ENCODE results near the gene LRBA. TPM values are rescaled to one million over a fixed set of nuclear protein-coding genes. Genes with fewer than 3 reads are reported as not detected.

The LRBA gene
- total RNA-seq, 2 experiments from 2014 or later: 53.7 to 54.6 TPM

GRCh38 chr4:150278206-150278605, 736.9 kb downstream of the LRBA start:
- H3K36me3 Mint-ChIP-seq (ENCODE audit: low read depth): peaks cover 88% of the 10 kb centered on the region
- H3K9me3 Mint-ChIP-seq: peaks cover 13% of the 10 kb centered on the region
- intact Hi-C loops (cut with micrococcal nuclease): no loop called here
- no peak overlapping the region for H3K27ac Mint-ChIP-seq
- no peaks in the 10 kb centered on the region for H3K4me1 Mint-ChIP-seq (ENCODE audit: low read depth)
- no peak for DNase-seq
- no peak overlapping the region for H3K4me3 Mint-ChIP-seq
- H3K27me3 Mint-ChIP-seq (ENCODE audit: low read depth): no peaks in the 10 kb centered on the region
- CTCF ChIA-PET: no interaction called here

- Mint-ChIP-seq H3K9me3 (no peaks in the 10 kb centered on the region), H3K4me1 (ENCODE audit: low read depth) (peaks cover 8% of the 10 kb centered on the region), H3K27ac (no peak overlapping the region), H3K4me3 (no peak overlapping the region), H3K36me3 (ENCODE audit: low read depth) (peaks cover 46% of the 10 kb centered on the region), H3K27me3 (ENCODE audit: low read depth) (no peaks in the 10 kb centered on the region)
- CTCF ChIA-PET: no interaction called here
- no peak for DNase-seq
- intact Hi-C loops (cut with micrococcal nuclease): no loop called here
Measured at GRCh38 chr4:150268444-150268843, 746.6 kb downstream of the LRBA start.

- H3K9me3 Mint-ChIP-seq: no peaks in the 10 kb centered on the region
- no peak for DNase-seq
- peaks cover 8% of the 10 kb centered on the region for H3K4me1 Mint-ChIP-seq (ENCODE audit: low read depth)
- CTCF ChIA-PET: interaction anchor here (1.0 kb wide), 1 partner anchor 23 kb away, joined by 3 read pairs; no protein-coding TSS in a partner anchor
- H3K36me3 Mint-ChIP-seq (ENCODE audit: low read depth): peaks cover 33% of the 10 kb centered on the region
- H3K27me3 Mint-ChIP-seq (ENCODE audit: low read depth): no peaks in the 10 kb centered on the region
- no peak overlapping the region for H3K4me3 Mint-ChIP-seq
- no peak overlapping the region for H3K27ac Mint-ChIP-seq
- intact Hi-C loops (cut with micrococcal nuclease): no loop called here
Measured at GRCh38 chr4:150265806-150266205, 749.3 kb downstream of the LRBA start.

GRCh38 chr4:150264595-150265161, 750.4 kb downstream of the LRBA start:
- no peaks in the 10 kb centered on the region for H3K9me3 Mint-ChIP-seq
- H3K4me3 Mint-ChIP-seq: no peak overlapping the region
- intact Hi-C loops (cut with micrococcal nuclease): no loop called here
- no peak for DNase-seq
- peaks cover 23% of the 10 kb centered on the region for H3K36me3 Mint-ChIP-seq (ENCODE audit: low read depth)
- CTCF ChIA-PET: no interaction called here
- H3K27me3 Mint-ChIP-seq (ENCODE audit: low read depth): no peaks in the 10 kb centered on the region
- H3K27ac Mint-ChIP-seq: no peak overlapping the region
- H3K4me1 Mint-ChIP-seq (ENCODE audit: low read depth): peaks cover 8% of the 10 kb centered on the region

GRCh38 chr4:150262611-150263010, 752.5 kb downstream of the LRBA start:
- CTCF ChIA-PET: interaction anchor here (0.6 to 1.1 kb wide), 2 partner anchors 18 to 286 kb away, joined by 4 to 5 read pairs; no protein-coding TSS in a partner anchor
- H3K9me3 Mint-ChIP-seq: no peaks in the 10 kb centered on the region
- no peaks in the 10 kb centered on the region for H3K27me3 Mint-ChIP-seq (ENCODE audit: low read depth)
- intact Hi-C loops (cut with micrococcal nuclease): no loop called here
- DNase-seq: no peak
- peaks cover 12% of the 10 kb centered on the region for H3K36me3 Mint-ChIP-seq (ENCODE audit: low read depth)
- H3K27ac Mint-ChIP-seq: no peak overlapping the region
- H3K4me1 Mint-ChIP-seq (ENCODE audit: low read depth): no peaks in the 10 kb centered on the region
- H3K4me3 Mint-ChIP-seq: no peak overlapping the region

GRCh38 chr4:150261571-150261970, 753.5 kb downstream of the LRBA start:
- H3K27ac Mint-ChIP-seq: no peak overlapping the region
- no peak for DNase-seq
- intact Hi-C loops (cut with micrococcal nuclease): no loop called here

GRCh38 chr4:150259861-150260567, 755.1 kb downstream of the LRBA start:
- peaks cover 8% of the 10 kb centered on the region for H3K36me3 Mint-ChIP-seq (ENCODE audit: low read depth)
- no peaks in the 10 kb centered on the region for H3K9me3 Mint-ChIP-seq
- H3K27me3 Mint-ChIP-seq (ENCODE audit: low read depth): no peaks in the 10 kb centered on the region
- H3K4me1 Mint-ChIP-seq (ENCODE audit: low read depth): no peaks in the 10 kb centered on the region
- CTCF ChIA-PET: interaction anchor here (1.7 kb wide), 1 partner anchor 18 kb away, joined by 5 read pairs; no protein-coding TSS in a partner anchor
- intact Hi-C loops (cut with micrococcal nuclease): no loop called here
- DNase-seq: no peak
- no peak overlapping the region for H3K4me3 Mint-ChIP-seq
- no peak overlapping the region for H3K27ac Mint-ChIP-seq

More at GRCh38 chr4:150261571-150261970, 753.5 kb downstream of the LRBA start:
- Mint-ChIP-seq H3K9me3 (no peaks in the 10 kb centered on the region), H3K4me1 (ENCODE audit: low read depth) (no peaks in the 10 kb centered on the region), H3K27me3 (ENCODE audit: low read depth) (no peaks in the 10 kb centered on the region), H3K4me3 (no peak overlapping the region), H3K36me3 (ENCODE audit: low read depth) (peaks cover 12% of the 10 kb centered on the region)
- CTCF ChIA-PET: no interaction called here

GRCh38 chr4:150258569-150258968, 756.5 kb downstream of the LRBA start:
- H3K9me3 Mint-ChIP-seq: no peaks in the 10 kb centered on the region
- peaks cover 3% of the 10 kb centered on the region for H3K36me3 Mint-ChIP-seq (ENCODE audit: low read depth)
- H3K4me3 Mint-ChIP-seq: no peak overlapping the region
- no peaks in the 10 kb centered on the region for H3K4me1 Mint-ChIP-seq (ENCODE audit: low read depth)
- CTCF ChIA-PET: interaction anchor here (3.0 kb wide), 1 partner anchor 15 kb away, joined by 12 read pairs; no protein-coding TSS in a partner anchor
- H3K27me3 Mint-ChIP-seq (ENCODE audit: low read depth): no peaks in the 10 kb centered on the region
- DNase-seq: no peak
- no peak overlapping the region for H3K27ac Mint-ChIP-seq
- intact Hi-C loops (cut with micrococcal nuclease): no loop called here

GRCh38 chr4:150256841-150257730, 758.0 kb downstream of the LRBA start:
- no peaks in the 10 kb centered on the region for H3K9me3 Mint-ChIP-seq
- CTCF ChIA-PET: interaction anchor here (3.0 kb wide), 1 partner anchor 14 kb away, joined by 12 read pairs; no protein-coding TSS in a partner anchor
- H3K36me3 Mint-ChIP-seq (ENCODE audit: low read depth): peaks cover 1% of the 10 kb centered on the region
- intact Hi-C loops (cut with micrococcal nuclease): no loop called here
- H3K4me3 Mint-ChIP-seq: no peak overlapping the region
- H3K4me1 Mint-ChIP-seq (ENCODE audit: low read depth): no peaks in the 10 kb centered on the region
- no peak overlapping the region for H3K27ac Mint-ChIP-seq
- H3K27me3 Mint-ChIP-seq (ENCODE audit: low read depth): no peaks in the 10 kb centered on the region
- no peak for DNase-seq

GRCh38 chr4:150256225-150256620, 758.9 kb downstream of the LRBA start:
- H3K4me1 Mint-ChIP-seq (ENCODE audit: low read depth): no peaks in the 10 kb centered on the region
- no peaks in the 10 kb centered on the region for H3K27me3 Mint-ChIP-seq (ENCODE audit: low read depth)
- CTCF ChIA-PET: interaction anchor here (3.0 kb wide), 1 partner anchor 13 kb away, joined by 12 read pairs; no protein-coding TSS in a partner anchor
- intact Hi-C loops (cut with micrococcal nuclease): no loop called here
- no peak overlapping the region for H3K27ac Mint-ChIP-seq
- no peak overlapping the region for H3K4me3 Mint-ChIP-seq
- no peak for DNase-seq
- H3K36me3 Mint-ChIP-seq (ENCODE audit: low read depth): peaks cover 1% of the 10 kb centered on the region
- no peaks in the 10 kb centered on the region for H3K9me3 Mint-ChIP-seq

- Mint-ChIP-seq H3K36me3 (ENCODE audit: low read depth) (peaks cover 1% of the 10 kb centered on the region), H3K27me3 (ENCODE audit: low read depth) (no peaks in the 10 kb centered on the region), H3K9me3 (no peaks in the 10 kb centered on the region), H3K4me3 (no peak overlapping the region), H3K4me1 (ENCODE audit: low read depth) (no peaks in the 10 kb centered on the region), H3K27ac (no peak overlapping the region)
- CTCF ChIA-PET: interaction anchor here (0.7 to 3.0 kb wide), 2 partner anchors 12 to 55 kb away, joined by 3 to 12 read pairs; no protein-coding TSS in a partner anchor
- intact Hi-C loops (cut with micrococcal nuclease): no loop called here
- no peak for DNase-seq
Measured at GRCh38 chr4:150255610-150256224, 759.4 kb downstream of the LRBA start.

Measured in activated naive CD4-positive, alpha-beta T cell treated with anti-CD3 and anti-CD28 coated beads for 36 hours (primary cell).